K562 (cell line): ENCODE data around the gene PCDHGA4. TPM values are rescaled to one million over a fixed set of nuclear protein-coding genes. Genes with fewer than 3 reads are reported as not detected.

Source experiments
- ATAC-seq: fragments of 200-7000 bp; cut with Tn5 transposase; 3 replicates; pipeline ENCODE4 v1.9.1; 2020; ENCODE audit warnings: moderate library complexity
- BruUV-seq: library from RNA; stranded (reverse); fragments of 400-500 nt; replicated peaks from 2 replicates; lab custom pipeline; 2021; lab: Mats Ljungman, UMichigan
- CTCF ChIA-PET: fragments of 300-600 bp; formaldehyde crosslinking; extraction: SDS; loops from one replicate; lab custom pipeline; 2021; ENCODE audit warnings: low intra/inter-chr PET ratio; lab: Yijun Ruan, JAX
- POLR2A ChIA-PET: fragments of 300-600, 350-650 bp; sonication (Branson Sonifier 250); formaldehyde crosslinking; extraction: SDS; loops from one replicate; lab custom pipeline; 2021; ENCODE audit warnings: antibody characterized with exemption, inconsistent platforms; lab: Yijun Ruan, JAX
- DNase-seq, 4 experiments: peaks; one replicate each; pipeline versions ENCODE4 v3.0.0 to v3.0.0-alpha.2; 2011 to 2018; ENCODE audit warnings: low spot score in 3 of 4, mixed read lengths in 3 of 4; ENCODE audit errors: extremely low read depth in 1 of 4
- FAIRE-seq: peaks from 2 replicates; lab custom pipeline; 2011; peaks lifted over from hg19 to GRCh38; lab: Jason Lieb, UNC
- H2AFZ ChIP-seq: 2 replicates; pipeline ENCODE4 v1.6.0; 2011; ENCODE audit warnings: low read depth, low read length, control low read depth, inconsistent platforms
- H3K27ac ChIP-seq: fragments of 200-600 bp; 3 replicates; pipeline ENCODE4 v1.8.0; 2011; ENCODE audit warnings: low read depth, mild to moderate bottlenecking, control low read depth, inconsistent platforms, low read length, moderate library complexity, mixed read lengths; ENCODE audit errors: extremely low read depth
- H3K27me3 ChIP-seq, 2 experiments: fragments of 300-600 bp in 1 of 2; 2 replicates in 1 of 2; 3 replicates in 1 of 2; pipeline versions ENCODE4 v1.6.0 to v1.8.0; 2011; ENCODE audit warnings: inconsistent platforms in 2 of 2, low read length in 2 of 2, mild to moderate bottlenecking in 1 of 2, mixed read lengths in 1 of 2, moderate library complexity in 1 of 2; ENCODE audit not compliant: control insufficient read depth in 2 of 2, insufficient read depth in 2 of 2
- H3K36me3 ChIP-seq: fragments of 300-600 bp; 3 replicates; pipeline ENCODE4 v1.8.0; 2011; ENCODE audit warnings: mild to moderate bottlenecking, low read length, inconsistent platforms; ENCODE audit not compliant: control insufficient read depth, insufficient read depth
- H3K4me1 ChIP-seq, 2 experiments: fragments of 200-600 bp in 1 of 2; replicated peaks in 1 of 2; 2 replicates in 1 of 2; 3 replicates in 1 of 2; pipeline versions ENCODE4 v1.5.1 to v1.8.0; 2011; ENCODE audit warnings: inconsistent platforms in 2 of 2, low read length in 2 of 2, mild to moderate bottlenecking in 1 of 2, mixed read lengths in 1 of 2, moderate library complexity in 1 of 2; ENCODE audit not compliant: control insufficient read depth in 2 of 2, insufficient read depth in 2 of 2
- H3K4me2 ChIP-seq: 2 replicates; pipeline ENCODE4 v1.6.1; 2011; ENCODE audit warnings: low read length, control low read depth, inconsistent platforms, mixed read lengths; ENCODE audit not compliant: insufficient read depth
- H3K4me3 ChIP-seq: fragments of 200-600 bp; sonication (generic), shearing (Covaris generic); 2 replicates; pipeline ENCODE4 v1.5.1; 2016; ENCODE audit warnings: control low read depth, inconsistent platforms
- H3K79me2 ChIP-seq: fragments of 200-600 bp; 3 replicates; pipeline ENCODE4 v1.8.0; 2011; ENCODE audit warnings: low read length, inconsistent platforms; ENCODE audit not compliant: control insufficient read depth, insufficient read depth
- H3K9ac ChIP-seq, 2 experiments: 2 replicates each; pipeline versions ENCODE4 v1.6.0 to v1.6.1; 2011; ENCODE audit warnings: low read depth in 2 of 2, low read length in 2 of 2, control low read depth in 1 of 2, inconsistent platforms in 1 of 2, mild to moderate bottlenecking in 1 of 2, mixed read lengths in 1 of 2; ENCODE audit not compliant: insufficient read depth in 1 of 2
- H3K9me1 ChIP-seq: one replicate; pipeline ENCODE4 v1.6.0; 2011; ENCODE audit warnings: inconsistent platforms, mild to moderate bottlenecking, low read length, moderate library complexity; ENCODE audit not compliant: control insufficient read depth, insufficient read depth
- H3K9me3 ChIP-seq: replicated peaks from 2 replicates; pipeline ENCODE4 v1.5.1; 2011; ENCODE audit warnings: low read depth, low read length, inconsistent platforms; ENCODE audit not compliant: control insufficient read depth, insufficient read depth
- H4K20me1 ChIP-seq: replicated peaks from 2 replicates; pipeline ENCODE4 v1.6.1; 2011; ENCODE audit warnings: low read length, inconsistent platforms, mixed read lengths; ENCODE audit not compliant: control insufficient read depth, insufficient read depth
- NFE2 ChIP-seq: IDR thresholded peaks from 2 replicates; pipeline ENCODE4 v1.6.1; 2014; ENCODE audit warnings: antibody characterized with exemption, low read depth
- RAD21 ChIP-seq, 2 experiments: fragments of 250-450 bp in 1 of 2; fragments of 450-650 bp in 1 of 2; sonication (Bioruptor Pico) in 1 of 2; formaldehyde crosslinking in 1 of 2; IDR thresholded peaks in 1 of 2; conservative IDR thresholded peaks in 1 of 2; 2 replicates each; pipeline versions ENCODE4 v1.4.0 to v1.8.0; 2020 to 2022; ENCODE audit warnings: mild to moderate bottlenecking in 2 of 2, moderate library complexity in 1 of 2
- ZBTB17 ChIP-seq: fragments of 450-650 bp; formaldehyde crosslinking; IDR thresholded peaks from 2 replicates; pipeline ENCODE4 v1.4.0; 2020; ENCODE audit warnings: mild to moderate bottlenecking
- ZNF24 ChIP-seq: fragments of 450-650 bp; IDR thresholded peaks from 2 replicates; pipeline ENCODE4 v1.6.1; 2016
- WGBS: fragments of 100-300 bp; shearing (Covaris generic); methylation state at CpG from one replicate; pipeline ENCODE4 v1.1.6; 2016; ENCODE audit warnings: low coverage, mixed read lengths; ENCODE audit not compliant: insufficient coverage; ENCODE audit errors: missing lambda C conversion rate; 5-methylcytosine and 5-hydroxymethylcytosine counted together
- in situ Hi-C: fragments of 300-500 bp; cut with MboI; formaldehyde crosslinking; loops from 4 replicates; pipeline ENCODE4 v1.15.0; 2018; ENCODE audit warnings: inconsistent platforms, mixed read lengths
- intact Hi-C: fragments of 100-400 bp; cut with micrococcal nuclease; formaldehyde crosslinking; loops from 2 replicates; pipeline ENCODE4 v1.14.2; 2022
- polyA plus RNA-seq, 8 experiments: library from polyadenylated mRNA; depleted of rRNA in 4 of 8; stranded (reverse) in 5 of 8; unstranded in 3 of 8; fragments of >200 nt; fragmentation: Nextera tagmentation in 2 of 8; fragmentation: Illumina TruSeq in 1 of 8; extraction: Ambion mirVana in 2 of 8; extraction: Trizol in 1 of 8; gene quantifications; 2 replicates each; pipeline versions ENCODE4 v1.2.1 to v1.2.3, GENCODE V29; 2011 to 2014; ENCODE audit warnings: inconsistent platforms in 1 of 8, missing spikeins in 1 of 8
- total RNA-seq, 7 experiments: library from RNA; depleted of rRNA in 6 of 7; stranded (reverse); fragments of >200 nt in 6 of 7; fragmentation: Illumina TruSeq in 2 of 7; extraction: Trizol in 2 of 7; gene quantifications; 2 replicates each; pipeline versions ENCODE4 v1.2.1 to v1.2.3, GENCODE V29; 2011 to 2021; ENCODE audit warnings: low replicate concordance in 1 of 7
- TF ChIP-seq, protein P1 (sequence below): fragments of 450-650 bp; IDR thresholded peaks from 2 replicates; pipeline ENCODE4 v1.6.1; 2016; ENCODE audit warnings: mild to moderate bottlenecking, moderate library complexity
- TF ChIP-seq, protein P2 (sequence below), 3 experiments: IDR thresholded peaks in 2 of 3; conservative IDR thresholded peaks in 1 of 3; 2 replicates each; pipeline ENCODE4 v1.5.1; 2011 to 2012; ENCODE audit warnings: low read length in 3 of 3, mild to moderate bottlenecking in 3 of 3, control low read depth in 2 of 3, improper control_type of control experiment in 1 of 3, inconsistent platforms in 1 of 3, low read depth in 1 of 3, mixed read lengths in 1 of 3, moderate library complexity in 1 of 3; ENCODE audit not compliant: insufficient read depth in 2 of 3

PCDHGA4 gene
- total and polyA plus RNA-seq, 9 of the 15 experiments (the other 6 are each of a cell fraction or from before 2014, with no cell fraction given) = 0.12 to 0.40 (median 0.36) TPM; not detected in 2

DNA sequence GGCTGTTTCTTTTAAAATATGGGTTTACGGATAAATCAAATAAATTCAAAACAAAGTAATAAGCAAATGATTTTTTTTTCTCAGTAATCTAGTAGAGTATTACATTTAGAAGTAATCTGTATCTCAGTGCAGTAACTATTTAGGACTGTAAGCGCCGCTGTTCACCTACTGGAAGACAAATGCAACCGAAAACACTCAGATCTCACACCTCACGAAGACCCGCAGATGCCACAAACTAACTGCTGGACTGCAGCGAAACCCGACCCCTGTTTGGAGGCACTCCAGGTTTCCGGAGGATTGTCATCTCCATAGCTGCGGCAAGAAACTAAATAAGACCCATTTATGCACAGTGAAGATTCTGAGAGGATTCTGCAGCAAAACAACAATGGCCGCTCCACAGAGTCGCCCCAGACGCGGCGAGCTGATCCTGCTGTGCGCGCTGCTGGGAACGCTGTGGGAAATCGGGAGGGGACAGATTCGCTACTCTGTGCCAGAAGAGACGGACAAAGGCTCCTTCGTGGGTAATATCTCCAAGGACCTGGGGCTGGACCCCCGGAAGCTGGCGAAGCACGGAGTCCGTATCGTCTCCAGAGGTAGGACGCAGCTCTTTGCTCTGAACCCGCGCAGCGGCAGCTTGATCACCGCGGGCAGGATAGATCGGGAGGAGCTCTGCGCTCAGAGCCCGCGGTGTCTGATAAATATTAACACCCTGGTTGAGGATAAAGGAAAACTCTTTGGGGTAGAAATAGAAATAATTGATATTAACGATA, 37.8 kb downstream of the PCDHGA4 start, which contains the start of gene PCDHGA8:
PCDHGA8 (plus strand) TSS at position 205 of the 770 bp plus-strand sequence; CDS start at position 386, 181 bp downstream.
- peak; percentile 59 for FAIRE-seq
- CTCF ChIA-PET = interaction anchor here (1.3 kb wide), 1 partner anchor 172 kb away, joined by 3 read pairs; no protein-coding TSS in a partner anchor
- TF ChIP-seq, protein P1, sequence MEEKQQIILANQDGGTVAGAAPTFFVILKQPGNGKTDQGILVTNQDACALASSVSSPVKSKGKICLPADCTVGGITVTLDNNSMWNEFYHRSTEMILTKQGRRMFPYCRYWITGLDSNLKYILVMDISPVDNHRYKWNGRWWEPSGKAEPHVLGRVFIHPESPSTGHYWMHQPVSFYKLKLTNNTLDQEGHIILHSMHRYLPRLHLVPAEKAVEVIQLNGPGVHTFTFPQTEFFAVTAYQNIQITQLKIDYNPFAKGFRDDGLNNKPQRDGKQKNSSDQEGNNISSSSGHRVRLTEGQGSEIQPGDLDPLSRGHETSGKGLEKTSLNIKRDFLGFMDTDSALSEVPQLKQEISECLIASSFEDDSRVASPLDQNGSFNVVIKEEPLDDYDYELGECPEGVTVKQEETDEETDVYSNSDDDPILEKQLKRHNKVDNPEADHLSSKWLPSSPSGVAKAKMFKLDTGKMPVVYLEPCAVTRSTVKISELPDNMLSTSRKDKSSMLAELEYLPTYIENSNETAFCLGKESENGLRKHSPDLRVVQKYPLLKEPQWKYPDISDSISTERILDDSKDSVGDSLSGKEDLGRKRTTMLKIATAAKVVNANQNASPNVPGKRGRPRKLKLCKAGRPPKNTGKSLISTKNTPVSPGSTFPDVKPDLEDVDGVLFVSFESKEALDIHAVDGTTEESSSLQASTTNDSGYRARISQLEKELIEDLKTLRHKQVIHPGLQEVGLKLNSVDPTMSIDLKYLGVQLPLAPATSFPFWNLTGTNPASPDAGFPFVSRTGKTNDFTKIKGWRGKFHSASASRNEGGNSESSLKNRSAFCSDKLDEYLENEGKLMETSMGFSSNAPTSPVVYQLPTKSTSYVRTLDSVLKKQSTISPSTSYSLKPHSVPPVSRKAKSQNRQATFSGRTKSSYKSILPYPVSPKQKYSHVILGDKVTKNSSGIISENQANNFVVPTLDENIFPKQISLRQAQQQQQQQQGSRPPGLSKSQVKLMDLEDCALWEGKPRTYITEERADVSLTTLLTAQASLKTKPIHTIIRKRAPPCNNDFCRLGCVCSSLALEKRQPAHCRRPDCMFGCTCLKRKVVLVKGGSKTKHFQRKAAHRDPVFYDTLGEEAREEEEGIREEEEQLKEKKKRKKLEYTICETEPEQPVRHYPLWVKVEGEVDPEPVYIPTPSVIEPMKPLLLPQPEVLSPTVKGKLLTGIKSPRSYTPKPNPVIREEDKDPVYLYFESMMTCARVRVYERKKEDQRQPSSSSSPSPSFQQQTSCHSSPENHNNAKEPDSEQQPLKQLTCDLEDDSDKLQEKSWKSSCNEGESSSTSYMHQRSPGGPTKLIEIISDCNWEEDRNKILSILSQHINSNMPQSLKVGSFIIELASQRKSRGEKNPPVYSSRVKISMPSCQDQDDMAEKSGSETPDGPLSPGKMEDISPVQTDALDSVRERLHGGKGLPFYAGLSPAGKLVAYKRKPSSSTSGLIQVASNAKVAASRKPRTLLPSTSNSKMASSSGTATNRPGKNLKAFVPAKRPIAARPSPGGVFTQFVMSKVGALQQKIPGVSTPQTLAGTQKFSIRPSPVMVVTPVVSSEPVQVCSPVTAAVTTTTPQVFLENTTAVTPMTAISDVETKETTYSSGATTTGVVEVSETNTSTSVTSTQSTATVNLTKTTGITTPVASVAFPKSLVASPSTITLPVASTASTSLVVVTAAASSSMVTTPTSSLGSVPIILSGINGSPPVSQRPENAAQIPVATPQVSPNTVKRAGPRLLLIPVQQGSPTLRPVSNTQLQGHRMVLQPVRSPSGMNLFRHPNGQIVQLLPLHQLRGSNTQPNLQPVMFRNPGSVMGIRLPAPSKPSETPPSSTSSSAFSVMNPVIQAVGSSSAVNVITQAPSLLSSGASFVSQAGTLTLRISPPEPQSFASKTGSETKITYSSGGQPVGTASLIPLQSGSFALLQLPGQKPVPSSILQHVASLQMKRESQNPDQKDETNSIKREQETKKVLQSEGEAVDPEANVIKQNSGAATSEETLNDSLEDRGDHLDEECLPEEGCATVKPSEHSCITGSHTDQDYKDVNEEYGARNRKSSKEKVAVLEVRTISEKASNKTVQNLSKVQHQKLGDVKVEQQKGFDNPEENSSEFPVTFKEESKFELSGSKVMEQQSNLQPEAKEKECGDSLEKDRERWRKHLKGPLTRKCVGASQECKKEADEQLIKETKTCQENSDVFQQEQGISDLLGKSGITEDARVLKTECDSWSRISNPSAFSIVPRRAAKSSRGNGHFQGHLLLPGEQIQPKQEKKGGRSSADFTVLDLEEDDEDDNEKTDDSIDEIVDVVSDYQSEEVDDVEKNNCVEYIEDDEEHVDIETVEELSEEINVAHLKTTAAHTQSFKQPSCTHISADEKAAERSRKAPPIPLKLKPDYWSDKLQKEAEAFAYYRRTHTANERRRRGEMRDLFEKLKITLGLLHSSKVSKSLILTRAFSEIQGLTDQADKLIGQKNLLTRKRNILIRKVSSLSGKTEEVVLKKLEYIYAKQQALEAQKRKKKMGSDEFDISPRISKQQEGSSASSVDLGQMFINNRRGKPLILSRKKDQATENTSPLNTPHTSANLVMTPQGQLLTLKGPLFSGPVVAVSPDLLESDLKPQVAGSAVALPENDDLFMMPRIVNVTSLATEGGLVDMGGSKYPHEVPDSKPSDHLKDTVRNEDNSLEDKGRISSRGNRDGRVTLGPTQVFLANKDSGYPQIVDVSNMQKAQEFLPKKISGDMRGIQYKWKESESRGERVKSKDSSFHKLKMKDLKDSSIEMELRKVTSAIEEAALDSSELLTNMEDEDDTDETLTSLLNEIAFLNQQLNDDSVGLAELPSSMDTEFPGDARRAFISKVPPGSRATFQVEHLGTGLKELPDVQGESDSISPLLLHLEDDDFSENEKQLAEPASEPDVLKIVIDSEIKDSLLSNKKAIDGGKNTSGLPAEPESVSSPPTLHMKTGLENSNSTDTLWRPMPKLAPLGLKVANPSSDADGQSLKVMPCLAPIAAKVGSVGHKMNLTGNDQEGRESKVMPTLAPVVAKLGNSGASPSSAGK = peak; percentile 63
- TF ChIP-seq RAD21 (CRISPR knock-in tag; conservative IDR thresholded peaks at IDR 0.05 in 1 of 2, IDR thresholded peaks at IDR 0.05 in 1 of 2) (peak; percentile 21 to 35; a peak in 3 of 4 replicates), NFE2 (no peak), ZBTB17 (CRISPR knock-in tag) (peak; percentile 19; the same call in 1 of the 2 replicates), ZNF24 (no peak)
- TF ChIP-seq, protein P2, sequence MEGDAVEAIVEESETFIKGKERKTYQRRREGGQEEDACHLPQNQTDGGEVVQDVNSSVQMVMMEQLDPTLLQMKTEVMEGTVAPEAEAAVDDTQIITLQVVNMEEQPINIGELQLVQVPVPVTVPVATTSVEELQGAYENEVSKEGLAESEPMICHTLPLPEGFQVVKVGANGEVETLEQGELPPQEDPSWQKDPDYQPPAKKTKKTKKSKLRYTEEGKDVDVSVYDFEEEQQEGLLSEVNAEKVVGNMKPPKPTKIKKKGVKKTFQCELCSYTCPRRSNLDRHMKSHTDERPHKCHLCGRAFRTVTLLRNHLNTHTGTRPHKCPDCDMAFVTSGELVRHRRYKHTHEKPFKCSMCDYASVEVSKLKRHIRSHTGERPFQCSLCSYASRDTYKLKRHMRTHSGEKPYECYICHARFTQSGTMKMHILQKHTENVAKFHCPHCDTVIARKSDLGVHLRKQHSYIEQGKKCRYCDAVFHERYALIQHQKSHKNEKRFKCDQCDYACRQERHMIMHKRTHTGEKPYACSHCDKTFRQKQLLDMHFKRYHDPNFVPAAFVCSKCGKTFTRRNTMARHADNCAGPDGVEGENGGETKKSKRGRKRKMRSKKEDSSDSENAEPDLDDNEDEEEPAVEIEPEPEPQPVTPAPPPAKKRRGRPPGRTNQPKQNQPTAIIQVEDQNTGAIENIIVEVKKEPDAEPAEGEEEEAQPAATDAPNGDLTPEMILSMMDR (IDR thresholded peaks at IDR 0.05 in 2 of 3, conservative IDR thresholded peaks at IDR 0.05 in 1 of 3; ENCODE audit: insufficient read depth in 2 of 3, low read depth in 1 of 3, low read length in 3 of 3) = peak; percentile 43 to 51 (median 50); a peak in 5 of 6 replicates

More for the DNA sequence above, 37.8 kb downstream of the PCDHGA4 start, which contains the start of gene PCDHGA8:
- Histone ChIP-seq H3K27ac (no peak within 1 kb of the TSS), H4K20me1 (no peaks in the 10 kb centered on the region), H3K27me3 (peaks cover 0 to 31% of the 10 kb centered on the region in 2 experiments; a peak in 3 of 5 replicates), H3K9me1 (no peaks in the 10 kb centered on the region), H3K4me3 (peak within 1 kb of the TSS; percentile 2; the same call in 1 of the 2 replicates), H3K4me1 (peaks cover 0 to 13% of the 10 kb centered on the region in 2 experiments; a peak in 1 of 5 replicates), H3K79me2 (no peaks in the 10 kb centered on the region), H3K9ac (no peak within 1 kb of the TSS), H3K36me3 (no peaks in the 10 kb centered on the region), H3K9me3 (no peaks in the 10 kb centered on the region), H3K4me2 (peak within 1 kb of the TSS; percentile 23; the same call in 1 of the 2 replicates), H2AFZ (peak within 1 kb of the TSS; percentile 41; the same call in 1 of the 2 replicates)
- in situ Hi-C loops = no loop called here
- POLR2A ChIA-PET = interaction anchor here (0.7 kb wide), 1 partner anchor 524 kb away, joined by 3 read pairs; no protein-coding TSS in a partner anchor
- peak in 1 of 4 experiments; percentile 24 for DNase-seq
- intact Hi-C loops = no loop called here
- ATAC-seq = peak; percentile 78
- WGBS = 31% methylated on average over 35 of the region's 38 CpGs
- BruUV-seq = no TSS peak
